ENCODE measurements around the gene PDHX.

The PDHX gene

DNA sequence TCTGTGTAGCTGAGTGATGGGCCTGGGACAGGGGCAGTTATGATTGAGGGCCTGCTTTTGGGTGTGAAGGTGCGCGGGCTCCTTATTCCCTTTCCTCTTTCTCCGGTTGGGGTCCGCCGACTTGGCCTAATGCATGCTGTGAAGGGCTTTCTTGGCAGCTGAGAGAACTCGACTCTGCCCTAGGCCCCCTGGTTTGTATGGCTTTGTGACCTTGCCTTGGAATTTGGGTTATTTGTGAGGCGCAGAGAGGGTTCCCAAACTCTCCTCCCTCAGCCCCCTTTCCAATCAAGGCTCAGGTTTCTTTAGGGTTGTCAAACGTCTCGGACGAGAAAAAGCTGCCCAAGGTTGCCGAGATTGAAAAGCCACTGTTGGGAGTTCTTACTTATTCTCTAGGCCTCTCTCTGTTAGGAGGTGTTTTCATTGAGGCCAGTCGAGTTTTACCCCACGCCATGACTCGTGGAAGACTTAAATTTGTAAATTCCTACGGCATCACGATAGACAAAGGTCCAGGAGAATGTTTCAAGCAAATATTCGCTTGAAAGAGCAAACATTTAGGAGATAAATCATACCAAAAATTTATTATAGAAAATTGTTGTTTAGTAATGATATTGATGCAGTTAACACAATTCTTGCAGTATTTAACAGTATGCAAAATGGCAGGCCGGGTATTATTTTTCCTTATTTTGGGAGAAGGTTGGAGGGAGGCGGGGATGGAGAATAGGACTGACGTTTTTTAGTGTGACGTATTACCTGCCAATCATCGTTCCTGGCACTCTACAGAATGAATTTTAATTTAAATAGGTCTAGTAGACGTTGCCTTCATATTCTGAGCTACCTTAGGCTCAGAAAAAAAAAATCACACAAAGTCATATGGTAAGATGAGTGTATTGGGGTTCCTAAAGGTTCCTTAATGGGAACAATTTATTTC, 689 bp downstream of the PDHX start:
- no peak for TF ChIP-seq TAF1 (IDR thresholded peaks at IDR 0.05; ENCODE audit: low read depth)
- no peak for TF ChIP-seq FOXM1 (IDR thresholded peaks at IDR 0.05; ENCODE audit: borderline replicate concordance, low read depth)
- TF ChIP-seq EGR1 (IDR thresholded peaks at IDR 0.05), result no peak
- TF ChIP-seq CREB1 (IDR thresholded peaks at IDR 0.05; ENCODE audit: low read depth), result no peak
- 0 out of 2 replicates have a peak, but pooled peaks have one; percentile 16 for TF ChIP-seq TEAD4 (IDR thresholded peaks at IDR 0.05)
- TF ChIP-seq CEBPB (IDR thresholded peaks at IDR 0.05), result no peak
- no peak for TF ChIP-seq RAD21 (IDR thresholded peaks at IDR 0.05; ENCODE audit: low read depth)
- no peak for TF ChIP-seq ZBTB7A (IDR thresholded peaks at IDR 0.05; ENCODE audit: low read depth)
- TF ChIP-seq, protein P1, sequence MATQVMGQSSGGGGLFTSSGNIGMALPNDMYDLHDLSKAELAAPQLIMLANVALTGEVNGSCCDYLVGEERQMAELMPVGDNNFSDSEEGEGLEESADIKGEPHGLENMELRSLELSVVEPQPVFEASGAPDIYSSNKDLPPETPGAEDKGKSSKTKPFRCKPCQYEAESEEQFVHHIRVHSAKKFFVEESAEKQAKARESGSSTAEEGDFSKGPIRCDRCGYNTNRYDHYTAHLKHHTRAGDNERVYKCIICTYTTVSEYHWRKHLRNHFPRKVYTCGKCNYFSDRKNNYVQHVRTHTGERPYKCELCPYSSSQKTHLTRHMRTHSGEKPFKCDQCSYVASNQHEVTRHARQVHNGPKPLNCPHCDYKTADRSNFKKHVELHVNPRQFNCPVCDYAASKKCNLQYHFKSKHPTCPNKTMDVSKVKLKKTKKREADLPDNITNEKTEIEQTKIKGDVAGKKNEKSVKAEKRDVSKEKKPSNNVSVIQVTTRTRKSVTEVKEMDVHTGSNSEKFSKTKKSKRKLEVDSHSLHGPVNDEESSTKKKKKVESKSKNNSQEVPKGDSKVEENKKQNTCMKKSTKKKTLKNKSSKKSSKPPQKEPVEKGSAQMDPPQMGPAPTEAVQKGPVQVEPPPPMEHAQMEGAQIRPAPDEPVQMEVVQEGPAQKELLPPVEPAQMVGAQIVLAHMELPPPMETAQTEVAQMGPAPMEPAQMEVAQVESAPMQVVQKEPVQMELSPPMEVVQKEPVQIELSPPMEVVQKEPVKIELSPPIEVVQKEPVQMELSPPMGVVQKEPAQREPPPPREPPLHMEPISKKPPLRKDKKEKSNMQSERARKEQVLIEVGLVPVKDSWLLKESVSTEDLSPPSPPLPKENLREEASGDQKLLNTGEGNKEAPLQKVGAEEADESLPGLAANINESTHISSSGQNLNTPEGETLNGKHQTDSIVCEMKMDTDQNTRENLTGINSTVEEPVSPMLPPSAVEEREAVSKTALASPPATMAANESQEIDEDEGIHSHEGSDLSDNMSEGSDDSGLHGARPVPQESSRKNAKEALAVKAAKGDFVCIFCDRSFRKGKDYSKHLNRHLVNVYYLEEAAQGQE (IDR thresholded peaks at IDR 0.05; ENCODE audit: low read depth), result no peak
- peak; percentile 0; the same call in 1 of the 2 replicates for TF ChIP-seq MAX (IDR thresholded peaks at IDR 0.05)
- no peak for TF ChIP-seq YY1 (IDR thresholded peaks at IDR 0.05; ENCODE audit: low read depth)
- TF ChIP-seq, protein P2, sequence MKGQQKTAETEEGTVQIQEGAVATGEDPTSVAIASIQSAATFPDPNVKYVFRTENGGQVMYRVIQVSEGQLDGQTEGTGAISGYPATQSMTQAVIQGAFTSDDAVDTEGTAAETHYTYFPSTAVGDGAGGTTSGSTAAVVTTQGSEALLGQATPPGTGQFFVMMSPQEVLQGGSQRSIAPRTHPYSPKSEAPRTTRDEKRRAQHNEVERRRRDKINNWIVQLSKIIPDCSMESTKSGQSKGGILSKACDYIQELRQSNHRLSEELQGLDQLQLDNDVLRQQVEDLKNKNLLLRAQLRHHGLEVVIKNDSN (IDR thresholded peaks at IDR 0.05), result no peak
- no peak for TF ChIP-seq NFIC (IDR thresholded peaks at IDR 0.05)

GRCh38 chr11:34921156-34921555, 4.7 kb downstream of the PDHX start:
- TF ChIP-seq CEBPB (IDR thresholded peaks at IDR 0.05) (no peak), MAX (IDR thresholded peaks at IDR 0.05) (no peak), RAD21 (IDR thresholded peaks at IDR 0.05; ENCODE audit: low read depth) (no peak)

DNA sequence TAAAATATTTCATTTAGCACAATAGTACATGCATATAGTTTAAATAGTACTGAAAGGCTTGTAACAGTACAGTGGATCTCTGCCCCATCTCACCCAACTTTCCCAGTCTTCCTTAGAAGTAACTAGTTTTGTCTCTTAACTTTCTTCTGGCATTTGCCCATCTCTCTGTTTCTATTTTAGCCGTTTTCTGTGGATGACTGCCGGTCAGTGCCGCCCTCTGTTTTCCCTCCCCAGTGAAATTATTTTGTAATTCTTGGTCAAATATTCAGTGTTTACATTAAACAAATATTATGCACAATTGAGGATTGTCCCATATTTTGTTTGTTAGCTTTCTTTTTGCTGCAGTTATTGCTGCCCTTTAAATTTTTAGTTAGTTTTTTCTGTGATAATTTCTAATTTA, 8.3 kb downstream of the PDHX start:
- TF ChIP-seq CEBPB (IDR thresholded peaks at IDR 0.05), result no peak
- TF ChIP-seq EP300 (IDR thresholded peaks at IDR 0.05; ENCODE audit: borderline replicate concordance), result no peak

GRCh38 chr11:34926101-34926830, 9.8 kb downstream of the PDHX start:
- TF ChIP-seq RAD21 (IDR thresholded peaks at IDR 0.05; ENCODE audit: low read depth) (peak; percentile 81), NFIC (IDR thresholded peaks at IDR 0.05) (no peak)

DNA sequence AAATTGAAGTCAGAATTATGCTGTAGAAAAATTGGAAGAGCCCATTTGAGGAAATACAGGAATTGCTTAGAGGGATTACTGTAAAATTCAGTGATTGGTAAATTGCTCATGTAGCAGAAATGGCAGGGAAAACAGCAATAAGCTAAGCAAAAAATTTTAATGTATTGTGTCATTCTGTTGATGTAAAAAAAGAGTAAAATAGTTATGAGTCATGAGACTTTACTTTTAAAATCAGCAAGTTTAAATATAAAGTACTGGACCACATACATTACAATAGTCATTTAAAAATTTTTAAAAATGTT, 10.4 kb downstream of the PDHX start:
- TF ChIP-seq NFIC (IDR thresholded peaks at IDR 0.05), result no peak

GRCh38 chr11:34928268-34928959, 12.0 kb downstream of the PDHX start:
- TF ChIP-seq TCF12 (IDR thresholded peaks at IDR 0.05; ENCODE audit: low read depth), result no peak
- no peak for TF ChIP-seq YY1 (IDR thresholded peaks at IDR 0.05; ENCODE audit: low read depth)
- TF ChIP-seq NFIC (IDR thresholded peaks at IDR 0.05), result no peak

DNA sequence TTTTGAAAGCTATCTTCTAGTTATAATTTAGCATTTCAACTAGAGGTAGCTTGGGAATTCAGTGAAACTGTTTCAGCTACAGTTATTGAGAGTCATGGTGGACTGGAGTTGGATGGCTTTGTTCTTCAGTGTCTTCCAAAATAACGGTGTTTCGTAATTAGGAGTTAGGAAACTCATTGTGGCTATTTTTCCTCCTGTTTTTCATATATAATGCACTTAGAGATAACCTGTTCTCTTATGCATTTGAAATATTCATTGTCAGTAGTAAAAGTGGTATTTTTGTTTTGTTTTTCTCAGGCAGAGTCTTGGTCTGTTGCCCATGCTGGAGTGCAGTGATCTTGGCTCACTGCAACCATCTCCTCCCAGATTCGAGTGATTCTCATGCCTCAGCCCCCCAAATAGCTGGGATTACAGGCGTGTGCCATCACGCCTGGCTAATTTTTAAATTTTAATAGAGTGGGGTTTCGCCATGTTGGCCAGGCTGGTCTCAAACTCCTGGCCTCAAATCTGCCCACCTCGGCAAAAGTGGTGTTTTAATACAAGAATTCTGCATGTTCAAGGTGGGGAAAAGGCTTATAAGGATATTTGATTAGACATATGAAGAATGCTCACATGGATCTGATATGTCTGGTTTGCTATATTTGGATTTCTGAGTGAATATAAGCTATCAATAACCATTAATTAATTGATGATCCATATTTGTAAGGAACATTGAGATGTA, 12.7 kb downstream of the PDHX start:
- TF ChIP-seq RAD21 (IDR thresholded peaks at IDR 0.05; ENCODE audit: low read depth) (no peak), FOXM1 (IDR thresholded peaks at IDR 0.05; ENCODE audit: borderline replicate concordance, low read depth) (no peak), YY1 (IDR thresholded peaks at IDR 0.05; ENCODE audit: low read depth) (no peak), EGR1 (IDR thresholded peaks at IDR 0.05) (no peak)
- TF ChIP-seq, protein P1 (IDR thresholded peaks at IDR 0.05; ENCODE audit: low read depth), result no peak
- TF ChIP-seq, protein P2 (IDR thresholded peaks at IDR 0.05), result no peak

Data from Ishikawa (cell line).